Retinal pigment epithelial cell (primary cell): ENCODE data around the gene CDX2.

Source experiments
- DNase-seq: peaks from one replicate; pipeline ENCODE4 v3.0.0-alpha.2; 2010; ENCODE audit warnings: low read depth
- H3K4me3 ChIP-seq: 2 replicates; pipeline ENCODE4 v1.5.1; 2011; ENCODE audit warnings: mild to moderate bottlenecking, low read length, control low read depth, moderate library complexity
- TF ChIP-seq, protein P1 (sequence below): conservative IDR thresholded peaks from 2 replicates; pipeline ENCODE4 v1.5.1; 2011; ENCODE audit warnings: low read depth, low read length, control low read depth, inconsistent platforms

The CDX2 gene

DNA sequence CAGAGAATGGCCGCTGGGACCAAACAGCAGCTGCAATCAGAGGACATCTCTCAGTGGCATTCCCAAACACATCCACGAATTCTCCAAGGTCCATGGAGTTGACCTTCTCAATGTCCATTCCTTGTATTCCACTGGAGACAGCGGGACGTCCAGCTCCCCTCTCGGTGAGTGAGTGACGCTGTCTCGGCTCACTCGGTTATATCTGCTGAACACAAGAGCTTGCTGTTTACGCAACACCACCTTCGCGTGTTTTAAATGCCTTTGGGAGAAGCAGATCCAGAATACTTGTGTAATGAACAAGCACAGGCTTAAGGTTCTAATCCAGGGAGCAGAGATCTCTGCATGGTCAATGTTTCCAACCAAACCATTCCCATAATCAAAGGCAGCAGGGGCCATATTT, 19.4 kb upstream of the CDX2 start, which contains the start of gene URAD:
Gene URAD (minus strand): TSS at position 174 of the 400 bp plus-strand sequence. CDS start 56 bp downstream, at position 118.
- DNase-seq: no peak
- no peak within 1 kb of the TSS for H3K4me3 ChIP-seq
- TF ChIP-seq, protein P1, sequence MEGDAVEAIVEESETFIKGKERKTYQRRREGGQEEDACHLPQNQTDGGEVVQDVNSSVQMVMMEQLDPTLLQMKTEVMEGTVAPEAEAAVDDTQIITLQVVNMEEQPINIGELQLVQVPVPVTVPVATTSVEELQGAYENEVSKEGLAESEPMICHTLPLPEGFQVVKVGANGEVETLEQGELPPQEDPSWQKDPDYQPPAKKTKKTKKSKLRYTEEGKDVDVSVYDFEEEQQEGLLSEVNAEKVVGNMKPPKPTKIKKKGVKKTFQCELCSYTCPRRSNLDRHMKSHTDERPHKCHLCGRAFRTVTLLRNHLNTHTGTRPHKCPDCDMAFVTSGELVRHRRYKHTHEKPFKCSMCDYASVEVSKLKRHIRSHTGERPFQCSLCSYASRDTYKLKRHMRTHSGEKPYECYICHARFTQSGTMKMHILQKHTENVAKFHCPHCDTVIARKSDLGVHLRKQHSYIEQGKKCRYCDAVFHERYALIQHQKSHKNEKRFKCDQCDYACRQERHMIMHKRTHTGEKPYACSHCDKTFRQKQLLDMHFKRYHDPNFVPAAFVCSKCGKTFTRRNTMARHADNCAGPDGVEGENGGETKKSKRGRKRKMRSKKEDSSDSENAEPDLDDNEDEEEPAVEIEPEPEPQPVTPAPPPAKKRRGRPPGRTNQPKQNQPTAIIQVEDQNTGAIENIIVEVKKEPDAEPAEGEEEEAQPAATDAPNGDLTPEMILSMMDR: no peak

DNA sequence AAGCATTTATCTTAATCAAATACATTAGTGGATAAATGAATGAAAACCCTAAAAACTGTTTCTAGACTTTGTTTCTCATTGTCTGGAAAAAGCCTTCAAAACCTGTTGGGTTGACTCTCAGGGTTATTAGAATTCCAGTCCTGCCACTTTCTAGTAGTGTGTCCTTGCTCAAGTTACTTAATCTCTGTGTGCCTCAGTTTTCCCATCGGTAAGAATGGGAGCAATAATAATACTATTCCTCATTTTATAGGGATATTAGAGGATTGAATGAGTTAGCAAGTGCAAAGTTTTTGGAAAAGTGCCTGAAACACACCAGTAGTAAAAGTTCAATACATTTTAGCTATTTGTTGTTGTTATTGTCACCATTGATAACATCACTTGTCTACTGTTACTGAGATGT, 16.5 kb upstream of the CDX2 start:
- H3K4me3 ChIP-seq: no peak overlapping the region
- TF ChIP-seq, protein P1: no peak
- DNase-seq: no peak

DNA sequence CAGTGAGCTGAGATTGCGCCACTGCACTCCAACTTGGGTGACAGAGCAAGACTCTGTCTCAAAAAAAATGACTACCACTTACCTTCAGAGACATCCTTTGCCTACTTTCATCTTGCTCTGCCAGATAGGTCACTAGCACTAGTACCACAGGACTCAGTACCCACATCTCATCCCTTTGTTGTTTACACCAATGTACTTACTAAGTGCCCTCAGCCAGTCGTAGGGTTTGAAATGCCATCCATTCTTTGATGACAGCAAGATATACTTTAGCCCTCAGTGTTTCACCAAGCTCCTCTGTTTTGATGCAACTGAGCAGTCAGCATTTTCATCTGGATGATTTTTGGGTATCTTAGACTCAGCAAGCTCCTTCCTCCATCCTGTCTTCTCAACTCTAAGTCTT, 13.2 kb upstream of the CDX2 start:
- TF ChIP-seq, protein P1: no peak
- no peak for DNase-seq
- no peak overlapping the region for H3K4me3 ChIP-seq

DNA sequence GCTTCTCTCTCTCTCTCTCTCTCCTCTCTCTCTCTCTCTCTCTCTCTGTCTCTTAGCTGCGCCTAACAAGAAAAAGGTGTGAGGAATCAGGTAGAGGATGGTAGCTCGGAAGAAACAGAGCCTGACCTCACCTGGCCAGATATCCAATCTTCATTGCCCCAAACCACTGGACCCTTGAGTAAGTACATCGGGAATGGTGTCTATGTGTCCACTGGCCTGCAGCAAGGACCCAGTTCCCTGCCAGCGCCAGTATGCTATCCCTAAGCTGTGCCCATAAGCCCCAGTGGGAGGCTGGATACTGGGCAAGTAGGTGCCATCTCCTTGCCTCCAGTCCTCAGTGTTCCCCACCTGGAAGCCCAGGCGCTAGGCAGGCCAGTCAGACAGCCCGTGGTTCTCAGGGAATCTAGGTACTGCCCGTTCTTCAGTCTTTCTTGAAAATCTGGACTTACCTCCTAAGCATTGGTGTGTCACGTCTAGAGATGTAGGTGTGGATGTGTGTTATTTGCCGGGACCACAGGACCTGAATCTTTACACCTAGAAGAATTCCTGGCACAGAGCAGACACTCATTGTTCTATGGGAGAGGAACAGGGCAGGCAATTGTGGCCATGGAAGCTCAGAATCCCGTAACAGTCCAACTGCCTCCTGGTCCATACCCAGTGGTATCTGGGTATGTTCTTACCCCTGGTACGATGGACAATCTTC, 12.0 kb upstream of the CDX2 start:
- no peak for DNase-seq
- TF ChIP-seq, protein P1: no peak
- H3K4me3 ChIP-seq: no peak overlapping the region

DNA sequence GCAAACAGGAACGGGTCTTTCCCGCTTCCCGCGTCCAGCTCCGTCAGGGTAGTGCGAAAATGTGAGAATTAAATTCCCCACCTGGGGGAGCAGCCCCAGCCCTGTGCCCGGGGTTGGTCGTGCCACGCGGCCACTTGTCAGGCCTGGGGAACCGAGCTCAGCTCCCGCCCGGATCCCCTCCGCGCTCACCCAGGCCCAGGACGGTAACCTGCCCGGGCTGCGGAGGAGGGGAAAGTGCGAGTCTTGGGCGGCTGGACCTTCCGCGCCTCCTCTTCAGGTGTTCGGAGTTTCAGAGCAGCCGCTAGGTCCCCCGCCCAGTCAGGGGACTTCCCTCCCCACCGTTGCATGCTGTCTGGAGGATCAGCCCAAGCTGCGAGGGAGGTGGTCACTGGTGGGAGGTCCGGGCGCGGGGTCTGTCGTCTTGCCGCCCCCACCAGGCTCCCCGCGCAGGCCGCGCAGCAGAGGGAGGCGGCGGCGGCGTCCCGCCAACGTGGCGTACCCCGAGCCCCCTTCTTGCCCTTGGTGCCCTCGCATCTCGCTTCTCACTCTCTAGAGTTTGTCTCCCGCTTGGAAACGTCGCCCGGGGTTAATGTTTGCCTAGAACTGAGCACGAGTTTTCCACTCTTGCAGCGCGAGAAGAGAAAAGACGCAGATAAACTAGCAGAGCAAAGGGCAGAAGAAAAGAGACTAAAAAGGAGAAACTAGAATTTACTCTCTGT, 11.3 kb upstream of the CDX2 start:
- no peak for DNase-seq
- TF ChIP-seq, protein P1: no peak
- no peak overlapping the region for H3K4me3 ChIP-seq

DNA sequence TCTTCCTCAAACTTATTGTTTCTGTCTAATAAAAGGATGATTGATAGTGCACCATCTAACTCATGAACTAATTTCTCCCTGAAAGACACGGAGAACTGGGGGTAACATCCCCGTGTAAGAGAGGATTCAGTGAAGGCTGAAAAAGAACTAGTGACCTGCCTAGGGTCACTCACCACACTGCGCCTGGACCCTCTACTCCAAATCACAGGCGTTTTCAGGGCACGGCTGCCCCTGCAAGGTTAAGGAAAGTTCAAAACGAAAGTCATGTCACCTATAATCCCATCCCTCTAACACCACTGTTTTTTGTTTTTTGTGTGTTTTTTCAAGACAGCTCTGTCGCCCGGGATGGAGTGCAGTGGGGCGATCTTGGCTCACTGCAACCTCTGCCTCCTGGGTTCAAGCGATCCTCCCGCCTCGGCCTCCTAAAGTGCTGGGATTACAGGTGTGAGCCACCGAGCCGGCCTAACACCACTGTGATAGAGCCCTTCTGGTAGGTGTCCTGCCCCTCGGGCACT, 10.7 kb upstream of the CDX2 start:
- no peak overlapping the region for H3K4me3 ChIP-seq
- no peak for DNase-seq
- TF ChIP-seq, protein P1: no peak
